Thyroid gland (tissue), 4 donors: ENCODE results near the gene AVP. TPM values are rescaled to one million over a fixed set of nuclear protein-coding genes. Genes with fewer than 3 reads are reported as not detected.
"Not testable (repeated sequence)": the region's sequence is repeated elsewhere in the genome, so short reads cannot be mapped to it uniquely, and the experiment has no call there.

ENCODE experiments used
- DNase-seq, 2 donors: peaks; one replicate each; pipeline ENCODE4 v3.0.0-alpha.2; 2019
- H3K27ac ChIP-seq, 3 donors: fragments of 200-600 bp; sonication (generic); 1 replicate in 2 of 3; 2 replicates in 1 of 3; pipeline ENCODE4 v1.5.1; 2016 to 2019; ENCODE audit warnings: mild to moderate bottlenecking in 1 of 3, moderate library complexity in 1 of 3
- H3K27me3 ChIP-seq: fragments of 200-600 bp; sonication (generic); one replicate; pipeline ENCODE4 v1.5.1; 2019
- H3K36me3 ChIP-seq, 2 donors: fragments of 200-600 bp; sonication (generic); one replicate each; pipeline ENCODE4 v1.5.1; 2016 to 2019
- H3K4me1 ChIP-seq, 2 donors: fragments of 200-600 bp; sonication (generic); one replicate each; pipeline ENCODE4 v1.5.1; 2017 to 2019
- H3K4me3 ChIP-seq, 3 donors: fragments of 200-600 bp; sonication (generic); replicated peaks in 1 of 3; 1 replicate in 2 of 3; 2 replicates in 1 of 3; pipeline ENCODE4 v1.5.1; 2016; ENCODE audit warnings: mild to moderate bottlenecking in 1 of 3
- H3K9me3 ChIP-seq: fragments of 200-600 bp; sonication (generic); one replicate; pipeline ENCODE4 v1.5.1; 2017
- POLR2A ChIP-seq, 2 donors: fragments of 450-650 bp; IDR thresholded peaks; one replicate each; pipeline ENCODE4 v1.6.1; 2017; ENCODE audit warnings: antibody characterized with exemption in 2 of 2, mild to moderate bottlenecking in 2 of 2, moderate library complexity in 1 of 2
- WGBS, 2 donors: methylation state at CpG; one replicate each; pipeline ENCODE4 v1.1.5; 2017; 5-methylcytosine and 5-hydroxymethylcytosine counted together
- intact Hi-C: fragments of 100-400 bp; cut with DNase I; formaldehyde crosslinking; loops from one replicate; pipeline ENCODE4 v1.15.1; 2023
- total RNA-seq, 4 donors: library from RNA; depleted of rRNA; stranded (reverse); fragments of >200 nt; gene quantifications; one replicate each; pipeline ENCODE4 v1.2.3, GENCODE V29; 2016
- TF ChIP-seq, protein P1 (sequence below), 6 experiments: fragments of 200-600 bp in 3 of 6; fragments of 450-650 bp in 3 of 6; sonication (generic) in 3 of 6; IDR thresholded peaks; one replicate each; pipeline ENCODE4 v1.5.1; 2016 to 2019; ENCODE audit warnings: antibody characterized with exemption in 6 of 6, mild to moderate bottlenecking in 2 of 6, inconsistent platforms in 1 of 6, moderate library complexity in 1 of 6

The AVP gene
- total RNA-seq, 4 donors from 2014 or later: not detected

DNA sequence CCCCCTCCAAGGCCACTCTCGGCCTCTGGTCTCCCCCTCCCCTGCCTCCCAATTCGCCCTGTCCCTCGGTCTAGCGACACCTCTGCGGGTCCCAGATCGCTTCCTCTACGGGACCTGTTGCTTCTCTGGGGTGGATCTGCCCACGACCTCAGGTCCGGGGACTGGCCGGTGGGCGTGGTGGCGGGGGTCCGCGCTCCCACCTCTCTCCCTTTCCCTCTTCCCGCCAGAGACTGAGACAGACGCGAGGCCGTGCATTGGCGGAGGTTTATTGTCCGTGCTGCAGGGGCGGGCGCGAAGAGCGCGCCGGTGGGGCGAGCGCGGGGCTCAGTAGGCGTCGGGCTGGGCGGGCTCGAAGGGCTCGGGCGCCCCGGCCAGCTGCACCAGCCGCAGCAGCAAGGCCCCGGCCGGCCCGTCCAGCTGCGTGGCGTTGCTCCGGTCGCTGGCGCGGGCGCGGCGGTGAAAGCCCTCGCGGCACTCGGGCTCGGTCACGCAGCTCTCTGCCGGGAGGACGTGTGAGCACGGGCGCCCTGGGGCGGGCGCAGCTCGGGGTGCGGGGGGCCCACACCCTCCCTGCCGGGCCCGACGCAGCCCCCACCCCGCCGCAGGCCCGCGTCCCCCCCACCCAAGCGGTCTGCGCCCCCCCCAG, 2.1 kb downstream of the AVP start:
- TF ChIP-seq, protein P1, sequence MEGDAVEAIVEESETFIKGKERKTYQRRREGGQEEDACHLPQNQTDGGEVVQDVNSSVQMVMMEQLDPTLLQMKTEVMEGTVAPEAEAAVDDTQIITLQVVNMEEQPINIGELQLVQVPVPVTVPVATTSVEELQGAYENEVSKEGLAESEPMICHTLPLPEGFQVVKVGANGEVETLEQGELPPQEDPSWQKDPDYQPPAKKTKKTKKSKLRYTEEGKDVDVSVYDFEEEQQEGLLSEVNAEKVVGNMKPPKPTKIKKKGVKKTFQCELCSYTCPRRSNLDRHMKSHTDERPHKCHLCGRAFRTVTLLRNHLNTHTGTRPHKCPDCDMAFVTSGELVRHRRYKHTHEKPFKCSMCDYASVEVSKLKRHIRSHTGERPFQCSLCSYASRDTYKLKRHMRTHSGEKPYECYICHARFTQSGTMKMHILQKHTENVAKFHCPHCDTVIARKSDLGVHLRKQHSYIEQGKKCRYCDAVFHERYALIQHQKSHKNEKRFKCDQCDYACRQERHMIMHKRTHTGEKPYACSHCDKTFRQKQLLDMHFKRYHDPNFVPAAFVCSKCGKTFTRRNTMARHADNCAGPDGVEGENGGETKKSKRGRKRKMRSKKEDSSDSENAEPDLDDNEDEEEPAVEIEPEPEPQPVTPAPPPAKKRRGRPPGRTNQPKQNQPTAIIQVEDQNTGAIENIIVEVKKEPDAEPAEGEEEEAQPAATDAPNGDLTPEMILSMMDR (IDR thresholded peaks at IDR 0.05): no peak
- no peak for TF ChIP-seq POLR2A (IDR thresholded peaks at IDR 0.05)
- peaks cover 7% of the 10 kb centered on the region for H3K27me3 ChIP-seq
- H3K36me3 ChIP-seq: no peaks in the 10 kb centered on the region
- 19 to 39% methylated on average over 7 to 14 of the region's 71 CpGs for WGBS, 2 donors
- no peak for DNase-seq
- intact Hi-C loops: no loop called here
- peaks cover 3 to 13% of the 10 kb centered on the region in 2 donors for H3K4me1 ChIP-seq
- no peaks in the 10 kb centered on the region for H3K9me3 ChIP-seq
- no peak overlapping the region for H3K27ac ChIP-seq
- peak overlapping the region in 1 of 3 donors; percentile 15 for H3K4me3 ChIP-seq

DNA sequence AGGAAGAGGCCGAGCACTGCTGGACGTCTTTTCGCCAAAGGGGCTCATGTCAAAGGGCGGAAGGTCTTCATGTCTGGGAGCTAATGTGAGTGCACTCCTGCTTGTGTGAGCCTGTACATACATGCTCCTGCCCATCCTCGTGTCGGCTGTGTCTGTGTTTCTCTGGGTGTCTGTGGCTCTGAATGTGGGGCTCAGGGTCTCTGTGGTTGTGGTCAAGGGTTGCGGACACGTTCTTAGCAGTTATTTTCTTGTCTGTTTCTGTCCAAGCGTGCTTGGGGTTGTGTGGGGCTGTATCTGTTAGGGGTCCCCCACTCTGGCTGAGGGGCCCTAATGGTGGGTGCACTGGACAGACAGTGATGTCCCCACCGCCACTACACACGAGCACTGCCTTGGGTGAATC, 2.9 kb downstream of the AVP start:
- H3K36me3 ChIP-seq: no peaks in the 10 kb centered on the region
- no peak overlapping the region for H3K27ac ChIP-seq
- no peak overlapping the region for H3K4me3 ChIP-seq
- peaks cover 3 to 13% of the 10 kb centered on the region in 2 donors for H3K4me1 ChIP-seq
- no peak for DNase-seq
- peaks cover 7% of the 10 kb centered on the region for H3K27me3 ChIP-seq
- WGBS, 2 donors: 92% methylated on average over 11 of the region's 11 CpGs
- TF ChIP-seq POLR2A (IDR thresholded peaks at IDR 0.05): no peak
- TF ChIP-seq, protein P1 (IDR thresholded peaks at IDR 0.05): no peak
- intact Hi-C loops: no loop called here
- H3K9me3 ChIP-seq: no peaks in the 10 kb centered on the region

DNA sequence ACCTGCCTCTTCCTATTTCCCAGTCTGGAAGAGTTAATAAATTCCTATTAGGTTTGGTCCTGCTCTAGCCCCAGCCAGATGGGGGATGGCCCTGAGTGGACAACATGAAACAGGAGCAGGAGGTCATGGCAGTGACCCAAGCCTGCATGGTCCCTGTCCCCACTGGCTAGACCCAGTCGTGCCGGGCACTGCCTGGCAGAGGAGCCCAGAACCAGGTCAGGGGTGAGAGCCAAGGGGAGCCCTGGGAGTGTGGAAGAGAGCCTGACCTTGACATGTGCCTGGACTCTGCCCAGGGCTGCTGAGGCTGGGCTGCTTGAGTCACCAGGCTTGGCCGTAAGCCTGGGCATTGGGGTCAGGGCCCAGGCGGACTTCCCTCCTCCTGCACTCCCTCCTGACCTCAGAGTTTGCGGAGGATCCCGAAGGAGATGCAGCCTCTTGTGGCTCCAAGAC, 3.6 kb downstream of the AVP start:
- Histone ChIP-seq H3K27ac (no peak overlapping the region), H3K9me3 (no peaks in the 10 kb centered on the region), H3K27me3 (peaks cover 7% of the 10 kb centered on the region), H3K36me3 (no peaks in the 10 kb centered on the region), H3K4me3 (no peak overlapping the region), H3K4me1 (peaks cover 3 to 13% of the 10 kb centered on the region in 2 donors)
- WGBS, 2 donors: 56 to 63% methylated on average over 6 of the region's 6 CpGs
- DNase-seq: peak; percentile 28 to 52
- intact Hi-C loops: no loop called here
- TF ChIP-seq, protein P1 (IDR thresholded peaks at IDR 0.05): no peak
- no peak for TF ChIP-seq POLR2A (IDR thresholded peaks at IDR 0.05)

DNA sequence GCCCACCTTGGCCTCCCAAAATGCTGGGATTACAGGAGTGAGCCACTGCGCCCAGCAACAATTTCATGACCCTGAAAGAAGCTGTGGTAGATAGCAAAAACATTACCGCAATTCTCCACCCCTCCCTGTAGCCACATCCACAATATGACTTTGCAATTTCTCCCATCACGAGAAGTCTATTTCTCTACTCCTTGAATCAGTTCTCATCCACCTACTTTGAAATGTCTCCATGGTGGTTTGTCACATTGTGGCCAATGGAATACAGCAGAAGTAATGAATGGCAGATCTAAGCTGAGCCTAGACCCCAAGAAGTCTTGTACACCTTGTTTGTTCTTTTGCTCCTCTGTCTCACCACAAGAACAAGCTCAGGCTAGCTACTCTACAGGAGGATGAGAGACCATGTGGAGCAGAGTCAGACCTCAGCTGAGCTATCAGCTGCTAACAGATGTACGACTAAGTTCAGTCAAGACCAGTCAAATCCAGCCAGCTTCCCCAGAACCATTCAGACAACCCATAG, 6.8 kb downstream of the AVP start:
- WGBS, 2 donors: 85 to 94% methylated on average over 4 of the region's 4 CpGs
- Histone ChIP-seq H3K36me3 (no peaks in the 10 kb centered on the region), H3K9me3 (no peaks in the 10 kb centered on the region), H3K4me1 (peaks cover under 1 to 6% of the 10 kb centered on the region in 2 donors), H3K4me3 (no peak overlapping the region), H3K27ac (no peak overlapping the region), H3K27me3 (no peaks in the 10 kb centered on the region)
- TF ChIP-seq, protein P1 (IDR thresholded peaks at IDR 0.05): no peak
- TF ChIP-seq POLR2A (IDR thresholded peaks at IDR 0.05): no peak
- intact Hi-C loops: no loop called here
- DNase-seq: no peak

DNA sequence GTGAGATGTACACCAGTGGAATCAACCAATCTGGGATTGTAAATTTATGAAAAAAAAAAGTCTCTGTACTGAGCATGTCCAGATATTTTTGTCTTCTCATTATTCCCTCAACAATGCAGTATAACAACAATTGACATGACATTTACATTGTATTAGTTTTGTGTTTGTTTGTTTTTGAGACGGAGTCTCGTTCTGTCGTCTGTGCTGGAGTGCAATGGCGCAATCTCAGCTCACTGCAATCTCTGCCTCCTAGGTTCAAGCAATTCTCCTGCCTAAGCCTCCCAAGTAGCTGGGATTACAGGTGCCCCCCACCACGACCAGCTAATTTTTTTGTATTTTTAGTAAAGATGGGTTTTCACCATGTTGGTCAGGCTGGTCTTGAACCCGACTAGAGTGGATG, 9.2 kb downstream of the AVP start:
- H3K27ac ChIP-seq, intact Hi-C loops, H3K27me3 ChIP-seq, H3K4me3 ChIP-seq, H3K9me3 ChIP-seq, H3K36me3 ChIP-seq, DNase-seq: not testable (repeated sequence)
- WGBS, 2 donors: 80 to 85% methylated on average over 6 of the region's 6 CpGs
- peaks cover 9 to 16% of the 10 kb centered on the region in 2 donors for H3K4me1 ChIP-seq
